ENCODE data around the gene CCDC82. TPM values are rescaled to one million over a fixed set of nuclear protein-coding genes. Genes with fewer than 3 reads are reported as not detected.

The CCDC82 gene
- total RNA-seq, 1 donor from 2014 or later = 22.2 TPM

DNA sequence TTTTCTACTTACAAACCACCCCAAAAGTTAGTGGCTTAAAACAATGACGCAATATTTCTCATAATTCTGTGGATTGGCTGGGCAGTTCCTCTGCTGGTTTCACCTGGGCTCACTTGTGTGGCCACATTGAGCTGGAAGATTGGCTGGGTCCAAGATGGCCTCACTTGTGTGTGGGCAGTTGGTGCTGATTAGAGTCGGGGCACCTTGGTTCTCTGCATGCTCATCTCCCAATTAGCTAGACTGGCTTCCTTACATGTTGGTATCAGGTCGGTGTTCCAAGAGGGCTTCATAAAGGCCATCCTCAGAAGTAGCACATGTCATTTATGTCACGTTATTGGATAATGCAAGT, 59.2 kb downstream of the CCDC82 start:
- Mint-ChIP-seq H3K9me3 (ENCODE audit: unreplicated experiment) (no peaks in the 10 kb centered on the region), H3K27ac (ENCODE audit: unreplicated experiment) (peak overlapping the region; percentile 93), H3K4me1 (ENCODE audit: unreplicated experiment) (peaks cover 84% of the 10 kb centered on the region), H3K4me3 (ENCODE audit: unreplicated experiment) (no peak overlapping the region), H3K27me3 (ENCODE audit: unreplicated experiment) (no peaks in the 10 kb centered on the region), H3K36me3 (ENCODE audit: unreplicated experiment) (peaks cover 8% of the 10 kb centered on the region)
- no peak for DNase-seq (ENCODE audit: extremely low spot score, unreplicated experiment)
- TF ChIP-seq, protein P1, sequence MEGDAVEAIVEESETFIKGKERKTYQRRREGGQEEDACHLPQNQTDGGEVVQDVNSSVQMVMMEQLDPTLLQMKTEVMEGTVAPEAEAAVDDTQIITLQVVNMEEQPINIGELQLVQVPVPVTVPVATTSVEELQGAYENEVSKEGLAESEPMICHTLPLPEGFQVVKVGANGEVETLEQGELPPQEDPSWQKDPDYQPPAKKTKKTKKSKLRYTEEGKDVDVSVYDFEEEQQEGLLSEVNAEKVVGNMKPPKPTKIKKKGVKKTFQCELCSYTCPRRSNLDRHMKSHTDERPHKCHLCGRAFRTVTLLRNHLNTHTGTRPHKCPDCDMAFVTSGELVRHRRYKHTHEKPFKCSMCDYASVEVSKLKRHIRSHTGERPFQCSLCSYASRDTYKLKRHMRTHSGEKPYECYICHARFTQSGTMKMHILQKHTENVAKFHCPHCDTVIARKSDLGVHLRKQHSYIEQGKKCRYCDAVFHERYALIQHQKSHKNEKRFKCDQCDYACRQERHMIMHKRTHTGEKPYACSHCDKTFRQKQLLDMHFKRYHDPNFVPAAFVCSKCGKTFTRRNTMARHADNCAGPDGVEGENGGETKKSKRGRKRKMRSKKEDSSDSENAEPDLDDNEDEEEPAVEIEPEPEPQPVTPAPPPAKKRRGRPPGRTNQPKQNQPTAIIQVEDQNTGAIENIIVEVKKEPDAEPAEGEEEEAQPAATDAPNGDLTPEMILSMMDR (IDR thresholded peaks at IDR 0.05) = no peak

DNA sequence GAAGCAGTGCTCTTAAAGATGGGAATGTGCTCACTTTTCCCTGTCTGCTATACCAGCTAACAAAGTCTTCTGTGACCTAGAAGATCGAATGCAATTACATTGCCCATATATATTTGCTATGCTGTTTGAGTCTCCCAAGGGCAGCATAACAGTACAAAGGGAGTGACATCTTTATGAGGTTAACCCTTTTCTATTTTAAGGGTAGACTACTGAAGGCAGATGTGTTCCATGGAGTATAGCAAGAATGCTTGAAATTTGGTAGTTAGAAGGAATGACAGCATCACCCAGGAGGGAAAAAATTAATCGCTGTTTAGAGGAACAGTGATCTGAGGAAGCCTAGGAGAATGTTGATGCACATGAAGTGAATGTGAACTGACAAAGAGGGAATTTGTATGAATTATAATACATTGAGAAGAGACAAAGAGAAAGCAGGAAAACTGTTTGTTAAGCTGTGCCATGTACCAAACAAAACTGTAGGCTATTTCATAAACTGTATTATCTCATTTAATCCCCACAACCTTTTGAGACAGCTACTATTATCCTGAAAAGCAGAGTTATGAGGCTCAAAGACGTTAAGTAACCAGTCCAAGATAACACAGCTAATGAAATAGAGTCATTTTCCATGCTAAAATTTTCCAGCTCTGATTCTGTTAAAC, 59.7 kb downstream of the CCDC82 start:
- H3K9me3 Mint-ChIP-seq (ENCODE audit: unreplicated experiment) = no peaks in the 10 kb centered on the region
- no peaks in the 10 kb centered on the region for H3K27me3 Mint-ChIP-seq (ENCODE audit: unreplicated experiment)
- peaks cover 6% of the 10 kb centered on the region for H3K36me3 Mint-ChIP-seq (ENCODE audit: unreplicated experiment)
- DNase-seq (ENCODE audit: extremely low spot score, unreplicated experiment) = no peak
- TF ChIP-seq, protein P1 (IDR thresholded peaks at IDR 0.05) = no peak
- H3K27ac Mint-ChIP-seq (ENCODE audit: unreplicated experiment) = peak overlapping the region; percentile 93
- H3K4me3 Mint-ChIP-seq (ENCODE audit: unreplicated experiment) = no peak overlapping the region
- H3K4me1 Mint-ChIP-seq (ENCODE audit: unreplicated experiment) = peaks cover 87% of the 10 kb centered on the region

- peak overlapping the region; percentile 93 for H3K27ac Mint-ChIP-seq (ENCODE audit: unreplicated experiment)
- TF ChIP-seq, protein P1 (IDR thresholded peaks at IDR 0.05) = no peak
- peaks cover 89% of the 10 kb centered on the region for H3K4me1 Mint-ChIP-seq (ENCODE audit: unreplicated experiment)
- H3K27me3 Mint-ChIP-seq (ENCODE audit: unreplicated experiment) = no peaks in the 10 kb centered on the region
- no peaks in the 10 kb centered on the region for H3K9me3 Mint-ChIP-seq (ENCODE audit: unreplicated experiment)
- H3K36me3 Mint-ChIP-seq (ENCODE audit: unreplicated experiment) = peaks cover 1% of the 10 kb centered on the region
- H3K4me3 Mint-ChIP-seq (ENCODE audit: unreplicated experiment) = no peak overlapping the region
- no peak for DNase-seq (ENCODE audit: extremely low spot score, unreplicated experiment)
Observed at GRCh38 chr11:96329419-96329818, 60.3 kb downstream of the CCDC82 start.

GRCh38 chr11:96328395-96329010, 61.2 kb downstream of the CCDC82 start:
- DNase-seq (ENCODE audit: extremely low spot score, unreplicated experiment) = no peak
- Mint-ChIP-seq H3K27ac (ENCODE audit: unreplicated experiment) (peak overlapping the region; percentile 93), H3K9me3 (ENCODE audit: unreplicated experiment) (no peaks in the 10 kb centered on the region), H3K4me1 (ENCODE audit: unreplicated experiment) (peaks cover 91% of the 10 kb centered on the region), H3K27me3 (ENCODE audit: unreplicated experiment) (no peaks in the 10 kb centered on the region), H3K36me3 (ENCODE audit: unreplicated experiment) (peaks cover under 1% of the 10 kb centered on the region), H3K4me3 (ENCODE audit: unreplicated experiment) (no peak overlapping the region)
- TF ChIP-seq, protein P1 (IDR thresholded peaks at IDR 0.05) = no peak

GRCh38 chr11:96326959-96327358, 62.8 kb downstream of the CCDC82 start:
- DNase-seq (ENCODE audit: extremely low spot score, unreplicated experiment) = no peak
- Mint-ChIP-seq H3K27me3 (ENCODE audit: unreplicated experiment) (no peaks in the 10 kb centered on the region), H3K4me1 (ENCODE audit: unreplicated experiment) (peaks cover 88% of the 10 kb centered on the region), H3K36me3 (ENCODE audit: unreplicated experiment) (peaks cover 3% of the 10 kb centered on the region), H3K9me3 (ENCODE audit: unreplicated experiment) (no peaks in the 10 kb centered on the region), H3K27ac (ENCODE audit: unreplicated experiment) (peak overlapping the region; percentile 59), H3K4me3 (ENCODE audit: unreplicated experiment) (no peak overlapping the region)
- TF ChIP-seq, protein P1 (IDR thresholded peaks at IDR 0.05) = no peak

Measured in osteocyte (in vitro differentiated cells).